Measurements from ENCODE around the gene HORMAD1.
"Not testable (repeated sequence)": the region's sequence is repeated elsewhere in the genome, so short reads cannot be mapped to it uniquely, and the experiment has no call there.

The HORMAD1 gene

GRCh38 chr1:150718225-150718891 is 2.3 kb downstream of the HORMAD1 start:
- Histone ChIP-seq H3K18ac (ENCODE audit: low read length) (no peak overlapping the region), H3K4me3 (ENCODE audit: low read length) (no peak overlapping the region), H3K23ac (ENCODE audit: low read length) (no peak overlapping the region), H3K4me2 (ENCODE audit: low read length) (no peak overlapping the region), H3K27me3 (ENCODE audit: insufficient read depth, low read length, poor library complexity) (no peaks in the 10 kb centered on the region), H3K4me1 (ENCODE audit: control insufficient read depth, low read depth, low read length) (no peaks in the 10 kb centered on the region), H4K5ac (ENCODE audit: low read length) (no peak overlapping the region), H3K9ac (ENCODE audit: low read length) (no peak overlapping the region), H3K36me3 (ENCODE audit: control insufficient read depth, insufficient read depth, low read length) (no peaks in the 10 kb centered on the region), H3K4ac (ENCODE audit: low read depth, low read length) (no peak overlapping the region), H4K8ac (ENCODE audit: low read depth, low read length) (no peak overlapping the region), H3K79me1 (ENCODE audit: low read length) (no peaks in the 10 kb centered on the region), H3K27ac (ENCODE audit: low read depth, low read length) (no peak overlapping the region), H2BK5ac (ENCODE audit: low read length) (no peak overlapping the region), H3K79me2 (ENCODE audit: control insufficient read depth, insufficient read depth, low read length) (no peaks in the 10 kb centered on the region), H2BK15ac (replicated peaks; ENCODE audit: low read depth) (no peak overlapping the region), H2BK120ac (ENCODE audit: low read depth, low read length) (no peak overlapping the region), H2AK5ac (ENCODE audit: low read length) (no peak overlapping the region), H3K56ac (ENCODE audit: low read length) (no peak overlapping the region)
- no CpG with 5 or more reads among the region's 11 CpGs for WGBS (ENCODE audit: extremely low coverage, insufficient coverage, low lambda C conversion rate)
- DNase-seq, result no peak

- H3K4me3 ChIP-seq (ENCODE audit: low read length); DNase-seq; H2BK15ac ChIP-seq (replicated peaks; ENCODE audit: low read depth); H4K8ac ChIP-seq (ENCODE audit: low read depth, low read length); H4K5ac ChIP-seq (ENCODE audit: low read length); H3K79me1 ChIP-seq (ENCODE audit: low read length); H3K4me1 ChIP-seq (ENCODE audit: control insufficient read depth, low read depth, low read length); H3K79me2 ChIP-seq (ENCODE audit: control insufficient read depth, insufficient read depth, low read length); H3K4me2 ChIP-seq (ENCODE audit: low read length); H3K23ac ChIP-seq (ENCODE audit: low read length); H3K18ac ChIP-seq (ENCODE audit: low read length); H3K27ac ChIP-seq (ENCODE audit: low read depth, low read length); H3K9ac ChIP-seq (ENCODE audit: low read length); H2BK120ac ChIP-seq (ENCODE audit: low read depth, low read length); H3K4ac ChIP-seq (ENCODE audit: low read depth, low read length); H2BK5ac ChIP-seq (ENCODE audit: low read length); H3K36me3 ChIP-seq (ENCODE audit: control insufficient read depth, insufficient read depth, low read length); H3K56ac ChIP-seq (ENCODE audit: low read length); H2AK5ac ChIP-seq (ENCODE audit: low read length); H3K27me3 ChIP-seq (ENCODE audit: insufficient read depth, low read length, poor library complexity): not testable (repeated sequence)
- WGBS (ENCODE audit: extremely low coverage, insufficient coverage, low lambda C conversion rate), result no CpG with 5 or more reads among the region's 1 CpG
These were observed 11.7 kb downstream of the HORMAD1 start for GRCh38 chr1:150709031-150709430.

- H3K36me3 ChIP-seq (ENCODE audit: control insufficient read depth, insufficient read depth, low read length), result no peaks in the 10 kb centered on the region
- no peak overlapping the region for H3K4me3 ChIP-seq (ENCODE audit: low read length)
- H2BK5ac ChIP-seq (ENCODE audit: low read length), result no peak overlapping the region
- no peaks in the 10 kb centered on the region for H3K79me2 ChIP-seq (ENCODE audit: control insufficient read depth, insufficient read depth, low read length)
- H3K79me1 ChIP-seq (ENCODE audit: low read length), result no peaks in the 10 kb centered on the region
- H3K4me1 ChIP-seq (ENCODE audit: control insufficient read depth, low read depth, low read length), result no peaks in the 10 kb centered on the region
- H3K9ac ChIP-seq (ENCODE audit: low read length), result no peak overlapping the region
- no CpG with 5 or more reads among the region's 2 CpGs for WGBS (ENCODE audit: extremely low coverage, insufficient coverage, low lambda C conversion rate)
- H2BK15ac ChIP-seq (replicated peaks; ENCODE audit: low read depth), result no peak overlapping the region
- no peak overlapping the region for H2AK5ac ChIP-seq (ENCODE audit: low read length)
- H3K18ac ChIP-seq (ENCODE audit: low read length), result no peak overlapping the region
- no peak overlapping the region for H4K8ac ChIP-seq (ENCODE audit: low read depth, low read length)
- no peak overlapping the region for H3K4ac ChIP-seq (ENCODE audit: low read depth, low read length)
- H3K27ac ChIP-seq (ENCODE audit: low read depth, low read length), result no peak overlapping the region
- H2BK120ac ChIP-seq (ENCODE audit: low read depth, low read length), result no peak overlapping the region
- H3K23ac ChIP-seq (ENCODE audit: low read length), result no peak overlapping the region
- H3K27me3 ChIP-seq (ENCODE audit: insufficient read depth, low read length, poor library complexity), result no peaks in the 10 kb centered on the region
- no peak overlapping the region for H3K56ac ChIP-seq (ENCODE audit: low read length)
- no peak overlapping the region for H4K5ac ChIP-seq (ENCODE audit: low read length)
- no peak for DNase-seq
- no peak overlapping the region for H3K4me2 ChIP-seq (ENCODE audit: low read length)
These were observed 12.1 kb downstream of the HORMAD1 start for GRCh38 chr1:150708595-150708994.

- Histone ChIP-seq H3K4me1 (ENCODE audit: control insufficient read depth, low read depth, low read length) (no peaks in the 10 kb centered on the region), H3K23ac (ENCODE audit: low read length) (no peak overlapping the region), H3K36me3 (ENCODE audit: control insufficient read depth, insufficient read depth, low read length) (no peaks in the 10 kb centered on the region), H3K79me1 (ENCODE audit: low read length) (no peaks in the 10 kb centered on the region), H3K79me2 (ENCODE audit: control insufficient read depth, insufficient read depth, low read length) (no peaks in the 10 kb centered on the region), H2AK5ac (ENCODE audit: low read length) (no peak overlapping the region), H4K5ac (ENCODE audit: low read length) (no peak overlapping the region), H3K18ac (ENCODE audit: low read length) (no peak overlapping the region), H3K27me3 (ENCODE audit: insufficient read depth, low read length, poor library complexity) (no peaks in the 10 kb centered on the region), H3K4me2 (ENCODE audit: low read length) (no peak overlapping the region), H2BK15ac (replicated peaks; ENCODE audit: low read depth) (no peak overlapping the region), H3K56ac (ENCODE audit: low read length) (no peak overlapping the region), H3K4ac (ENCODE audit: low read depth, low read length) (no peak overlapping the region), H2BK5ac (ENCODE audit: low read length) (no peak overlapping the region), H4K8ac (ENCODE audit: low read depth, low read length) (no peak overlapping the region), H3K4me3 (ENCODE audit: low read length) (no peak overlapping the region), H2BK120ac (ENCODE audit: low read depth, low read length) (no peak overlapping the region), H3K27ac (ENCODE audit: low read depth, low read length) (no peak overlapping the region), H3K9ac (ENCODE audit: low read length) (no peak overlapping the region)
- no CpG with 5 or more reads among the region's 1 CpG for WGBS (ENCODE audit: extremely low coverage, insufficient coverage, low lambda C conversion rate)
- DNase-seq, result no peak
These were observed 14.6 kb downstream of the HORMAD1 start for GRCh38 chr1:150706091-150706490.

- H3K27me3 ChIP-seq (ENCODE audit: insufficient read depth, low read length, poor library complexity), result no peaks in the 10 kb centered on the region
- H2BK5ac ChIP-seq (ENCODE audit: low read length), result no peak overlapping the region
- H2BK120ac ChIP-seq (ENCODE audit: low read depth, low read length), result no peak overlapping the region
- no peaks in the 10 kb centered on the region for H3K36me3 ChIP-seq (ENCODE audit: control insufficient read depth, insufficient read depth, low read length)
- no peak overlapping the region for H3K27ac ChIP-seq (ENCODE audit: low read depth, low read length)
- H3K4me2 ChIP-seq (ENCODE audit: low read length), result no peak overlapping the region
- no peak overlapping the region for H3K4me3 ChIP-seq (ENCODE audit: low read length)
- DNase-seq, result no peak
- no peak overlapping the region for H3K23ac ChIP-seq (ENCODE audit: low read length)
- no peaks in the 10 kb centered on the region for H3K4me1 ChIP-seq (ENCODE audit: control insufficient read depth, low read depth, low read length)
- H4K8ac ChIP-seq (ENCODE audit: low read depth, low read length), result no peak overlapping the region
- no peak overlapping the region for H3K18ac ChIP-seq (ENCODE audit: low read length)
- H3K4ac ChIP-seq (ENCODE audit: low read depth, low read length), result no peak overlapping the region
- H3K9ac ChIP-seq (ENCODE audit: low read length), result no peak overlapping the region
- H3K56ac ChIP-seq (ENCODE audit: low read length), result no peak overlapping the region
- no peaks in the 10 kb centered on the region for H3K79me2 ChIP-seq (ENCODE audit: control insufficient read depth, insufficient read depth, low read length)
- no peak overlapping the region for H2AK5ac ChIP-seq (ENCODE audit: low read length)
- H3K79me1 ChIP-seq (ENCODE audit: low read length), result no peaks in the 10 kb centered on the region
- H4K5ac ChIP-seq (ENCODE audit: low read length), result no peak overlapping the region
- H2BK15ac ChIP-seq (replicated peaks; ENCODE audit: low read depth), result no peak overlapping the region
These were observed 17.3 kb downstream of the HORMAD1 start for GRCh38 chr1:150703427-150703826.

All from mesendoderm (in vitro differentiated cells).